Endothelial cell of umbilical vein (primary cell): ENCODE measurements around the gene C19orf85. TPM values are rescaled to one million over a fixed set of nuclear protein-coding genes. Genes with fewer than 3 reads are reported as not detected.

Experiments used
- BruUV-seq: library from RNA; stranded (reverse); fragments of 400-500 nt; replicated peaks from 2 replicates; lab custom pipeline; 2021; lab: Mats Ljungman, UMichigan
- CTCF ChIA-PET: fragments of 300-600, 350-600 bp; sonication (Branson Sonifier 250); formaldehyde crosslinking; loops from one replicate; lab custom pipeline; 2021; ENCODE audit warnings: antibody characterized with exemption, inconsistent platforms; lab: Charles Lee
- POLR2A ChIA-PET: fragments of 300-600, 350-600 bp; sonication (Branson Sonifier 250); formaldehyde crosslinking; loops from one replicate; lab custom pipeline; 2021; ENCODE audit warnings: antibody characterized with exemption, inconsistent platforms; lab: Charles Lee
- DNase-seq: peaks from one replicate; pipeline ENCODE4 v3.0.0-alpha.2; 2011; ENCODE audit warnings: low read depth, low spot score
- FAIRE-seq: peaks from 2 replicates; lab custom pipeline; 2011; peaks lifted over from hg19 to GRCh38; lab: Jason Lieb, UNC
- H2AFZ ChIP-seq: 2 replicates; pipeline ENCODE4 v1.6.0; 2012; ENCODE audit warnings: low read depth, low read length, control low read depth, inconsistent platforms
- H3K27ac ChIP-seq: 2 replicates; pipeline ENCODE4 v1.5.1; 2011; ENCODE audit warnings: low read depth, mild to moderate bottlenecking, control low read depth, low read length, moderate library complexity; ENCODE audit not compliant: insufficient read depth
- H3K27me3 ChIP-seq, 2 experiments: 2 replicates each; pipeline versions ENCODE4 v1.6.0 to v1.6.1; 2011; ENCODE audit warnings: low read length in 2 of 2, mixed read lengths in 1 of 2; ENCODE audit not compliant: control insufficient read depth in 2 of 2, insufficient read depth in 2 of 2
- H3K36me3 ChIP-seq, 2 experiments: 2 replicates in 1 of 2; 3 replicates in 1 of 2; pipeline ENCODE4 v1.5.1; 2011; ENCODE audit warnings: low read length in 2 of 2, mild to moderate bottlenecking in 1 of 2, moderate library complexity in 1 of 2; ENCODE audit not compliant: control insufficient read depth in 2 of 2, insufficient read depth in 2 of 2; ENCODE audit errors: extremely low read depth in 1 of 2
- H3K4me1 ChIP-seq: 3 replicates; pipeline ENCODE4 v1.5.1; 2011; ENCODE audit warnings: mild to moderate bottlenecking, low read length; ENCODE audit not compliant: control insufficient read depth, insufficient read depth; ENCODE audit errors: extremely low read depth
- H3K4me2 ChIP-seq: 2 replicates; pipeline ENCODE4 v1.6.1; 2011; ENCODE audit warnings: low read length, control low read depth, mixed read lengths; ENCODE audit not compliant: insufficient read depth
- H3K4me3 ChIP-seq, 3 experiments: fragments of 200-600 bp in 1 of 3; sonication (generic), shearing (Covaris generic) in 1 of 3; replicated peaks in 1 of 3; 2 replicates each; pipeline ENCODE4 v1.5.1; 2011 to 2016; ENCODE audit warnings: control low read depth in 3 of 3, low read length in 3 of 3, mild to moderate bottlenecking in 2 of 3, inconsistent platforms in 1 of 3, low read depth in 1 of 3, moderate library complexity in 1 of 3; ENCODE audit not compliant: insufficient read depth in 1 of 3
- H3K79me2 ChIP-seq: 2 replicates; pipeline ENCODE4 v1.6.0; 2012; ENCODE audit warnings: low read length, inconsistent platforms; ENCODE audit not compliant: control insufficient read depth, insufficient read depth
- H3K9ac ChIP-seq: replicated peaks from 2 replicates; pipeline ENCODE3; 2011; ENCODE audit warnings: low read length, control low read depth; ENCODE audit not compliant: insufficient read depth; ENCODE audit errors: extremely low read depth
- H3K9me1 ChIP-seq: replicated peaks from 3 replicates; pipeline ENCODE4 v1.6.0; 2011; ENCODE audit warnings: mild to moderate bottlenecking, low read length; ENCODE audit not compliant: control insufficient read depth, insufficient read depth; ENCODE audit errors: extremely low read depth
- H3K9me3 ChIP-seq: replicated peaks from 2 replicates; pipeline ENCODE4 v1.5.1; 2012; ENCODE audit warnings: low read length, inconsistent platforms; ENCODE audit not compliant: control insufficient read depth, insufficient read depth
- H4K20me1 ChIP-seq: replicated peaks from 2 replicates; pipeline ENCODE3; 2011; ENCODE audit warnings: mild to moderate bottlenecking, low read length; ENCODE audit not compliant: control insufficient read depth, insufficient read depth; ENCODE audit errors: extremely low read depth
- GATA2 ChIP-seq: IDR thresholded peaks from 2 replicates; pipeline ENCODE4 v1.7.0; 2011; ENCODE audit warnings: low read depth, mild to moderate bottlenecking, moderate library complexity, mixed read lengths, low read length; ENCODE audit not compliant: insufficient read length, insufficient read depth
- POLR2A ChIP-seq: IDR thresholded peaks from 2 replicates; pipeline ENCODE4 v1.6.1; 2012; ENCODE audit warnings: low read depth, mild to moderate bottlenecking, control low read depth, low read length
- POLR2AphosphoS5 ChIP-seq: IDR thresholded peaks from 2 replicates; pipeline ENCODE4 v1.6.1; 2012; ENCODE audit warnings: low read depth, mild to moderate bottlenecking, control low read depth, low read length, moderate library complexity; ENCODE audit not compliant: insufficient read depth
- dilution Hi-C: fragments of 300-500 bp; cut with MboI; formaldehyde crosslinking; loops from one replicate; pipeline ENCODE4 v1.15.0; 2019; ENCODE audit warnings: low sequenced_read_pairs; ENCODE audit not compliant: extremely low pct_ligation_motif_present
- intact Hi-C: fragments of 100-400 bp; cut with micrococcal nuclease; formaldehyde crosslinking; loops from one replicate; pipeline ENCODE4 v1.10.0; 2022
- polyA plus RNA-seq, 4 experiments: library from polyadenylated mRNA; depleted of rRNA in 3 of 4; stranded (reverse) in 3 of 4; unstranded in 1 of 4; fragments of >200 nt; gene quantifications; 2 replicates each; pipeline versions ENCODE4 v1.2.1 to v1.2.3, GENCODE V29; 2011 to 2012; ENCODE audit warnings: missing spikeins in 1 of 4
- total RNA-seq: library from RNA; stranded (reverse); gene quantifications from 2 replicates; pipeline ENCODE4 v1.2.3, GENCODE V29; 2021
- TF ChIP-seq, protein P1 (sequence below): IDR thresholded peaks from 2 replicates; pipeline ENCODE4 v1.6.1; 2011; ENCODE audit not compliant: insufficient read depth, insufficient read length
- TF ChIP-seq, protein P2 (sequence below), 2 donors: IDR thresholded peaks; 1 replicate in 1 of 2; 2 replicates in 1 of 2; pipeline ENCODE4 v1.5.1; 2011; ENCODE audit warnings: low read length in 2 of 2, mild to moderate bottlenecking in 2 of 2, moderate library complexity in 2 of 2, control low read depth in 1 of 2, inconsistent platforms in 1 of 2, low read depth in 1 of 2; ENCODE audit not compliant: insufficient read depth in 1 of 2; ENCODE audit errors: extremely low read depth in 1 of 2

C19orf85 gene
- total and polyA plus RNA-seq, 2 donors (not counting 3 experiments of a cell fraction or from before 2014, with no cell fraction given) = not detected

DNA sequence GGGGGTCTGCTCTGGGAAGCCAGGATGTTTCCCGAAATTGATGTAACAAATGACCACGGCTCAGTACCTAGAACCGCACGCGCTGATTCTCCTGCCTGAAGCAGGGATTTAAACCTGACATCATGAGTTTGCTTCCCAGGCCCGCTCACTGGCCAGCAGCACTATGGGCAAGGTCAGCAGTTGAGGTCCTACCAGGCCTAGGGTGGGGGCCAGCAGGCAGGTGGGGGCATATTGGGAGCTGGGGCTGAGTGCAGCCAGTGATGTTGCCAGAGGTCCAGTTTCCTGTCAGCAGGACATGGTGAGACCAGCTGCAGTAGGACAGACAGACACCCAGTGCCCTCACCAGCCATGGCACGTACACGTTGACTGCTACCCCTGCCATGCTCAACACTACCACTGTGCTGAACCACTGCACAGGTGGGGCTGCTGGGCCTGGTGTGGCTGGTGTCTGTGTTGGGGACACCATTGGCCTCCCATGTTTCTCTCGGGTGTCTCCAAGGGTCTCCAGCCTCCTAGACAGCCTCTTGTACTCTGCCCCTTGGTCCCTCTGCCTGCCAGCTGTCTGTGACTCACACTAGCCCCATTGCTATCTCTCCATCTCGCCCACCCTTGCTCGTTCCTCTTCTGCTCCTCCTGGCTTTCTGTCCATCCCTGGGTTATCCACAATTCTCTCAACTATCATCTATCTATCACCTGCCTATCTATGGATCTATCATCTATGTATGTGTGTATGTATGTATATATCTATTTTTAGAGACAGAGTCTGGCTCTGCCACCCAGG lies 1.1 kb upstream of the C19orf85 start:
- TF ChIP-seq, protein P1, sequence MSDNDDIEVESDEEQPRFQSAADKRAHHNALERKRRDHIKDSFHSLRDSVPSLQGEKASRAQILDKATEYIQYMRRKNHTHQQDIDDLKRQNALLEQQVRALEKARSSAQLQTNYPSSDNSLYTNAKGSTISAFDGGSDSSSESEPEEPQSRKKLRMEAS = no peak
- no peak for TF ChIP-seq POLR2A
- no peak for TF ChIP-seq GATA2
- no peaks in the 10 kb centered on the region for H3K9me3 ChIP-seq
- no peak overlapping the region for H2AFZ ChIP-seq
- no peak overlapping the region for H3K4me2 ChIP-seq
- H3K9me1 ChIP-seq = no peaks in the 10 kb centered on the region
- intact Hi-C loops = loop anchor here (2.0 kb wide), 1 partner anchor 21 kb away; no protein-coding TSS in a partner anchor
- no peak overlapping the region for H3K4me3 ChIP-seq
- no peaks in the 10 kb centered on the region for H4K20me1 ChIP-seq
- no peak for FAIRE-seq
- ChIA-PET CTCF (interaction anchor here (0.6 to 5.1 kb wide), 6 partner anchors 16 to 325 kb away, joined by 4 to 298 read pairs (median 38); partner anchors contain the start of gene NAT14), POLR2A (no interaction called here)
- H3K27me3 ChIP-seq = no peaks in the 10 kb centered on the region
- no peak overlapping the region for H3K27ac ChIP-seq
- H3K4me1 ChIP-seq = peaks cover 9% of the 10 kb centered on the region
- H3K79me2 ChIP-seq = no peaks in the 10 kb centered on the region
- no peak for DNase-seq
- dilution Hi-C loops = no loop called here
- H3K36me3 ChIP-seq = no peaks in the 10 kb centered on the region
- H3K9ac ChIP-seq = no peak overlapping the region
- no TSS peak for BruUV-seq

DNA sequence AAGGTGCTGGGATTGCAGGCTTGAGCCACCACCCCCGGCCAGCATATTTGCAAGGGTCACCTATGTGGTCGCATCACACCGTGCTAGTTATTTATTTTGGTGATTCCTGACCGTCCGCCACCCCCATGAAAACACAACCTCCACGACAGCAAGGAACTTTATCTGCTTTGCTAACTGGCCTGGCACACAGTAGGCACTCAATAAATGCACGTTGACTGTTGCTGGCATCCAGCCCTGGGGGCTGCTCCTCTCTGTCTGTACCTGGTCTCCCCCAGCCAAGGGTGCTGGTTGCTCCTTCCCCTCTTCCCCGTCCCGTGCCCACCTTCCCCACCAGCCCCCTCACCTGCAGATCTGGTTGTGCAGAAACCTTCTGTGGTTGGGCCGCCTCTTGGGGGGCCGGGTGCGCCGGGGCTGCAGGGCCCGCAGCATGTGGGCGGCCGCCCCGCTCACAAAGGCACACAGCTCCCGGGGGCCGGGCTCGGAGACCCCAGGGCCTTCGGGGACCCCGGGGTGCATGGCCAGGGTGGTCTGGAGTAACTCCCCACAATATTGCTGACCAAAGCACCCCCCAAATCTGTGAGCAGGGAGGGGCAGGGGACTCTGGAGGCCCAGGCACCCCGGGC lies 401 bp downstream of the C19orf85 start:
- Histone ChIP-seq H3K9ac (no peak overlapping the region), H2AFZ (no peak overlapping the region), H4K20me1 (no peaks in the 10 kb centered on the region), H3K36me3 (no peaks in the 10 kb centered on the region), H3K9me1 (no peaks in the 10 kb centered on the region), H3K27me3 (no peaks in the 10 kb centered on the region), H3K79me2 (no peaks in the 10 kb centered on the region), H3K4me3 (no peak overlapping the region), H3K4me2 (no peak overlapping the region), H3K9me3 (no peaks in the 10 kb centered on the region), H3K4me1 (peaks cover 13% of the 10 kb centered on the region), H3K27ac (no peak overlapping the region)
- no peak for DNase-seq
- TF ChIP-seq GATA2 (no peak), POLR2A (no peak), POLR2AphosphoS5 (no peak)
- TF ChIP-seq, protein P1 = no peak
- TF ChIP-seq, protein P2, sequence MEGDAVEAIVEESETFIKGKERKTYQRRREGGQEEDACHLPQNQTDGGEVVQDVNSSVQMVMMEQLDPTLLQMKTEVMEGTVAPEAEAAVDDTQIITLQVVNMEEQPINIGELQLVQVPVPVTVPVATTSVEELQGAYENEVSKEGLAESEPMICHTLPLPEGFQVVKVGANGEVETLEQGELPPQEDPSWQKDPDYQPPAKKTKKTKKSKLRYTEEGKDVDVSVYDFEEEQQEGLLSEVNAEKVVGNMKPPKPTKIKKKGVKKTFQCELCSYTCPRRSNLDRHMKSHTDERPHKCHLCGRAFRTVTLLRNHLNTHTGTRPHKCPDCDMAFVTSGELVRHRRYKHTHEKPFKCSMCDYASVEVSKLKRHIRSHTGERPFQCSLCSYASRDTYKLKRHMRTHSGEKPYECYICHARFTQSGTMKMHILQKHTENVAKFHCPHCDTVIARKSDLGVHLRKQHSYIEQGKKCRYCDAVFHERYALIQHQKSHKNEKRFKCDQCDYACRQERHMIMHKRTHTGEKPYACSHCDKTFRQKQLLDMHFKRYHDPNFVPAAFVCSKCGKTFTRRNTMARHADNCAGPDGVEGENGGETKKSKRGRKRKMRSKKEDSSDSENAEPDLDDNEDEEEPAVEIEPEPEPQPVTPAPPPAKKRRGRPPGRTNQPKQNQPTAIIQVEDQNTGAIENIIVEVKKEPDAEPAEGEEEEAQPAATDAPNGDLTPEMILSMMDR (IDR thresholded peaks at IDR 0.05; ENCODE audit: extremely low read depth in 1 of 2, insufficient read depth in 1 of 2, low read depth in 1 of 2, low read length in 2 of 2) = no peak
- CTCF ChIA-PET = no interaction called here
- no TSS peak for BruUV-seq
- intact Hi-C loops (loop anchor here (5.0 kb wide), 1 partner anchor 143 kb away; the partner anchor contains the start of gene ZNF865), dilution Hi-C loops (no loop called here)
- POLR2A ChIA-PET = no interaction called here
- no peak for FAIRE-seq
